ENCODE results near the gene UROC1. TPM values are rescaled to one million over a fixed set of nuclear protein-coding genes. Genes with fewer than 3 reads are reported as not detected.

The UROC1 gene
- total RNA-seq, 1 experiment from 2014 or later: not detected

DNA sequence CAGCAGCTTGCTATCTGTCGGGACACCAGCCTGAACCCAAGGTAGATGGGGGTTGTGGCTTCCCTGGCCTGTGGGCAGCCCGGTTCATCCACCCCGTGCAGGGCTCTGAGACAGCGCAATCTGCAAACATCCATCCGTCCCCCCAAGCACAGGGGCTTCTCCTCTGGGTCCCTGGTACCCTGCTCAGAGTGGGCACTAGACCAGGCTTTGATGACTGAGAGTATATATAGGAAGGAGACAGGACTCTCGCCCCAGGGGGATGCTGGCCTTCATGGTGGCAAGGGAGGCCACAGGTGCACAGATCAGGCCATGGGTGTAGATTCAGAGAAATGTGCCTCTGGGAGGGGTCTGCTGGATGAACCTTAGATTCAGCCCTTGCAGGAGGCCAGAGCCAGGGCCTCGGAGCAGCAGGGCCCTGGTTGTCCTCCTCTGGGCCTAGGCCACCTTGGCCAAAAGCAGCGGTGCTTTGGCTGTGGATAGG lies 82.6 kb downstream of the UROC1 start:
- Mint-ChIP-seq H3K27ac (ENCODE audit: unreplicated experiment) (peak overlapping the region; percentile 9), H3K4me3 (ENCODE audit: unreplicated experiment) (no peak overlapping the region), H3K27me3 (ENCODE audit: insufficient read depth, unreplicated experiment) (no peaks in the 10 kb centered on the region), H3K9me3 (ENCODE audit: unreplicated experiment) (no peaks in the 10 kb centered on the region), H3K4me1 (ENCODE audit: low read depth, unreplicated experiment) (peaks cover 6% of the 10 kb centered on the region), H3K36me3 (ENCODE audit: insufficient read depth, unreplicated experiment) (peaks cover 9% of the 10 kb centered on the region)
- DNase-seq: peak in 1 of 2 experiments; percentile 24
- Histone ChIP-seq H3K4me1 (no peaks in the 10 kb centered on the region), H3K9me3 (no peaks in the 10 kb centered on the region), H3K27me3 (replicated peaks; ENCODE audit: control insufficient read depth, insufficient read depth, low read length) (no peaks in the 10 kb centered on the region), H3K36me3 (ENCODE audit: control insufficient read depth, insufficient read depth, low read length) (no peaks in the 10 kb centered on the region), H3K4me3 (ENCODE audit: low read depth, low read length) (no peak overlapping the region)
- TF ChIP-seq, protein P1, sequence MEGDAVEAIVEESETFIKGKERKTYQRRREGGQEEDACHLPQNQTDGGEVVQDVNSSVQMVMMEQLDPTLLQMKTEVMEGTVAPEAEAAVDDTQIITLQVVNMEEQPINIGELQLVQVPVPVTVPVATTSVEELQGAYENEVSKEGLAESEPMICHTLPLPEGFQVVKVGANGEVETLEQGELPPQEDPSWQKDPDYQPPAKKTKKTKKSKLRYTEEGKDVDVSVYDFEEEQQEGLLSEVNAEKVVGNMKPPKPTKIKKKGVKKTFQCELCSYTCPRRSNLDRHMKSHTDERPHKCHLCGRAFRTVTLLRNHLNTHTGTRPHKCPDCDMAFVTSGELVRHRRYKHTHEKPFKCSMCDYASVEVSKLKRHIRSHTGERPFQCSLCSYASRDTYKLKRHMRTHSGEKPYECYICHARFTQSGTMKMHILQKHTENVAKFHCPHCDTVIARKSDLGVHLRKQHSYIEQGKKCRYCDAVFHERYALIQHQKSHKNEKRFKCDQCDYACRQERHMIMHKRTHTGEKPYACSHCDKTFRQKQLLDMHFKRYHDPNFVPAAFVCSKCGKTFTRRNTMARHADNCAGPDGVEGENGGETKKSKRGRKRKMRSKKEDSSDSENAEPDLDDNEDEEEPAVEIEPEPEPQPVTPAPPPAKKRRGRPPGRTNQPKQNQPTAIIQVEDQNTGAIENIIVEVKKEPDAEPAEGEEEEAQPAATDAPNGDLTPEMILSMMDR (IDR thresholded peaks at IDR 0.05; ENCODE audit: insufficient read depth in 1 of 2, low read depth in 1 of 2, low read length in 1 of 2, severe bottlenecking in 1 of 2, unreplicated experiment in 1 of 2): no peak
- ChIA-PET POLR2A (no interaction called here), CTCF (no interaction called here)
- BruUV-seq (replicated peaks): no TSS peak
- intact Hi-C loops (cut with micrococcal nuclease; ENCODE audit: unreplicated experiment): no loop called here

DNA sequence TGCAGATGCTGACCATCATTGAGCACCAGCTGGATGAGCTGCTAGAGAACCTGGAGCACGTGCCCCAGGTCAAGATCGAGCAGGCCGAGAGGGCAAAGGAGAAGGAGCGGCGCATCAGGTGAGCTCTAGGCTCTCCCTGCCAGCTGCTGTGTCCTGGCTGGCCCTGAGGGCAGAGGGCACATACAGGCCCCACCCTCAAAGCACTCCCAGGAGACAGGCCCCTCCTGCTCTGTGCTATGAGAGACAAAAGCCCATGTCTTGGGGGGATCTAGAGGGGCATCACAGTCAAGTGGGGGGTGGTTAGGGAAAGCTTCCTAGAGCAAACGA lies 83.3 kb downstream of the UROC1 start:
- Histone ChIP-seq H3K27me3 (replicated peaks; ENCODE audit: control insufficient read depth, insufficient read depth, low read length) (no peaks in the 10 kb centered on the region), H3K9me3 (no peaks in the 10 kb centered on the region), H3K4me3 (ENCODE audit: low read depth, low read length) (no peak overlapping the region), H3K4me1 (no peaks in the 10 kb centered on the region), H3K36me3 (ENCODE audit: control insufficient read depth, insufficient read depth, low read length) (no peaks in the 10 kb centered on the region)
- no peak overlapping the region for H3K4me3 Mint-ChIP-seq (ENCODE audit: unreplicated experiment)
- ChIA-PET CTCF (no interaction called here), POLR2A (no interaction called here)
- TF ChIP-seq, protein P1 (IDR thresholded peaks at IDR 0.05; ENCODE audit: insufficient read depth in 1 of 2, low read depth in 1 of 2, low read length in 1 of 2, severe bottlenecking in 1 of 2, unreplicated experiment in 1 of 2): no peak
- H3K36me3 Mint-ChIP-seq (ENCODE audit: insufficient read depth, unreplicated experiment): peaks cover 9% of the 10 kb centered on the region
- intact Hi-C loops (cut with micrococcal nuclease; ENCODE audit: unreplicated experiment): no loop called here
- peaks cover 6% of the 10 kb centered on the region for H3K4me1 Mint-ChIP-seq (ENCODE audit: low read depth, unreplicated experiment)
- no peaks in the 10 kb centered on the region for H3K9me3 Mint-ChIP-seq (ENCODE audit: unreplicated experiment)
- no TSS peak for BruUV-seq (replicated peaks)
- H3K27me3 Mint-ChIP-seq (ENCODE audit: insufficient read depth, unreplicated experiment): no peaks in the 10 kb centered on the region
- H3K27ac Mint-ChIP-seq (ENCODE audit: unreplicated experiment): peak overlapping the region; percentile 9
- DNase-seq: no peak

DNA sequence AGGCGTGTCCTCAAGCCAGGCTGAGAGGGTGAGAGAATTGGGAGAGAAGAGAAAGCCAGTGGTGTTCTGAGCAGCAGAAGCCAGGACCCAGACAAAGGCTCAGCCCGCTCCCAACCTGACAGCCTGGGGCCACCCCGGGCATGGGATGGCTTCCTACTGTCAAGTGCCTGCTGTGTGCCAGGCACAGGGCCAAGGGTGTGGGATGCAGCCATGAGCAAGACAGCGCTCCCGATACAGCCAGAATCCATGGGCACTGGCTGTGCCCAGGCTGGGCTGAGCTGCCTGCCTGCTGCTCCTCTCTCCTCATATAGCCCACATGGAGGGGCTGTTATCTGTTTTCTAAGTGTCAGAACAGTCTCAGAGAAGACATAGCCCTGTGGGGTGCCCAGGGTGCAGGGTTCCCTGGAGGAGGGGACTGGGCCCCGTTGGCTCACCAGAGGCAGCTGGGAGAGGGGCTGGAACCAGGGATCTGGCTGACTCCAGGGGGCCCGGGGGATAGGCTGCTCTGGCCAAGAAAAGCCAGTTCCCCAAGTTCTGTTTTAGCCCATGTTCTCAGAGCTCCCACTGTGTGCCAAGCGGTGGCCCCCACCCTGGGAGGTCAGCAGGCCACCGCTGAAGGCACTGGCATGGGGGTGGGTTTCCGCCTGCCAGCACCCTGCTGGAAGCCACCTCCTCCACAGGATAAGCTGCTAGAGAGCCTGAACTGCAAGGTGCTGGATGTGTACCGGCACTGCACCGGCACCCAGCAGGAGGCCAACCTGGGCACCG lies 83.9 kb downstream of the UROC1 start:
- H3K27ac Mint-ChIP-seq (ENCODE audit: unreplicated experiment): no peak overlapping the region
- ChIA-PET CTCF (no interaction called here), POLR2A (no interaction called here)
- peak in 1 of 2 experiments; percentile 19 for DNase-seq
- Histone ChIP-seq H3K4me1 (no peaks in the 10 kb centered on the region), H3K9me3 (no peaks in the 10 kb centered on the region), H3K4me3 (ENCODE audit: low read depth, low read length) (no peak overlapping the region), H3K27me3 (replicated peaks; ENCODE audit: control insufficient read depth, insufficient read depth, low read length) (no peaks in the 10 kb centered on the region), H3K36me3 (ENCODE audit: control insufficient read depth, insufficient read depth, low read length) (no peaks in the 10 kb centered on the region)
- H3K9me3 Mint-ChIP-seq (ENCODE audit: unreplicated experiment): no peaks in the 10 kb centered on the region
- TF ChIP-seq, protein P1 (IDR thresholded peaks at IDR 0.05; ENCODE audit: insufficient read depth in 1 of 2, low read depth in 1 of 2, low read length in 1 of 2, severe bottlenecking in 1 of 2, unreplicated experiment in 1 of 2): no peak
- H3K4me1 Mint-ChIP-seq (ENCODE audit: low read depth, unreplicated experiment): peaks cover 6% of the 10 kb centered on the region
- BruUV-seq (replicated peaks): no TSS peak
- no peaks in the 10 kb centered on the region for H3K27me3 Mint-ChIP-seq (ENCODE audit: insufficient read depth, unreplicated experiment)
- H3K36me3 Mint-ChIP-seq (ENCODE audit: insufficient read depth, unreplicated experiment): peaks cover 9% of the 10 kb centered on the region
- H3K4me3 Mint-ChIP-seq (ENCODE audit: unreplicated experiment): no peak overlapping the region
- intact Hi-C loops (cut with micrococcal nuclease; ENCODE audit: unreplicated experiment): no loop called here

Data from Caco-2 (cell line).